ENCODE measurements around the gene FKBP2. TPM values are rescaled to one million over a fixed set of nuclear protein-coding genes. Genes with fewer than 3 reads are reported as not detected.

Gene FKBP2
- total RNA-seq, 3 donors from 2014 or later: 67.5 to 91.0 (median 75.8) TPM

- intact Hi-C loops (cut with DNase I, micrococcal nuclease): no loop called here
- DNase-seq: no peak
- Histone ChIP-seq H3K9me3 (no peaks in the 10 kb centered on the region), H3K36me3 (ENCODE audit: low read depth) (no peaks in the 10 kb centered on the region), H3K4me3 (no peak overlapping the region), H3K4me1 (ENCODE audit: low read depth) (peaks cover 38% of the 10 kb centered on the region)
- TF ChIP-seq CTCF (IDR thresholded peaks at IDR 0.05): no peak
- no peak for ATAC-seq
Observed at GRCh38 chr11:64232967-64233315, 8.0 kb upstream of the FKBP2 start.

GRCh38 chr11:64233913-64234586 lies 6.8 kb upstream of the FKBP2 start, which contains the start of gene VEGFB:
Gene VEGFB, plus strand, starts transcription at chr11:64234584. Its CDS starts 250 bp downstream, at chr11:64234834.
- Histone ChIP-seq H3K36me3 (ENCODE audit: low read depth) (no peaks in the 10 kb centered on the region), H3K4me1 (ENCODE audit: low read depth) (peaks cover 44% of the 10 kb centered on the region), H3K9me3 (no peaks in the 10 kb centered on the region), H3K4me3 (peak within 1 kb of the TSS; percentile 51)
- DNase-seq (peak; percentile 73 to 87 (median 86)), ATAC-seq (peak; percentile 49)
- intact Hi-C loops (cut with DNase I, micrococcal nuclease): no loop called here
- no peak for TF ChIP-seq CTCF (IDR thresholded peaks at IDR 0.05)

- no peak for TF ChIP-seq CTCF (IDR thresholded peaks at IDR 0.05)
- intact Hi-C loops (cut with DNase I, micrococcal nuclease): no loop called here
- DNase-seq: peak; percentile 75 to 86 (median 85)
- Histone ChIP-seq H3K4me3 (peak overlapping the region; percentile 51), H3K9me3 (no peaks in the 10 kb centered on the region), H3K36me3 (ENCODE audit: low read depth) (no peaks in the 10 kb centered on the region), H3K4me1 (ENCODE audit: low read depth) (peaks cover 47% of the 10 kb centered on the region)
- ATAC-seq: peak; percentile 47
Observed at GRCh38 chr11:64234647-64235379, 6.1 kb upstream of the FKBP2 start.

GRCh38 chr11:64235437-64236161 lies 5.3 kb upstream of the FKBP2 start:
- intact Hi-C loops (cut with DNase I, micrococcal nuclease): no loop called here
- no peak overlapping the region for H3K4me3 ChIP-seq
- DNase-seq: peak in 1 of 3 donors; percentile 51
- ATAC-seq: no peak
- H3K9me3 ChIP-seq: no peaks in the 10 kb centered on the region
- peaks cover 49% of the 10 kb centered on the region for H3K4me1 ChIP-seq (ENCODE audit: low read depth)
- H3K36me3 ChIP-seq (ENCODE audit: low read depth): no peaks in the 10 kb centered on the region
- TF ChIP-seq CTCF (IDR thresholded peaks at IDR 0.05): no peak

- Histone ChIP-seq H3K4me3 (no peak overlapping the region), H3K4me1 (ENCODE audit: low read depth) (peaks cover 42% of the 10 kb centered on the region), H3K9me3 (no peaks in the 10 kb centered on the region), H3K36me3 (ENCODE audit: low read depth) (no peaks in the 10 kb centered on the region)
- no peak for TF ChIP-seq CTCF (IDR thresholded peaks at IDR 0.05)
- ATAC-seq (peak; percentile 34), DNase-seq (peak; percentile 91 to 92 (median 92))
- intact Hi-C loops (cut with DNase I, micrococcal nuclease): no loop called here
Observed at GRCh38 chr11:64237484-64237951, 3.4 kb upstream of the FKBP2 start.

All from mucosa of descending colon (tissue), 3 donors.